Neutrophil (primary cell): ENCODE data around the gene FAM43B.

Experiments
- H3K27ac ChIP-seq: fragments of 200-600 bp; sonication (generic); 2 replicates; pipeline ENCODE4 v1.5.1; 2016; ENCODE audit warnings: mild to moderate bottlenecking, moderate library complexity
- H3K27me3 ChIP-seq: fragments of 200-600 bp; sonication (generic); 2 replicates; pipeline ENCODE4 v1.6.0; 2016; ENCODE audit warnings: mild to moderate bottlenecking
- H3K36me3 ChIP-seq: fragments of 200-600 bp; sonication (generic); 2 replicates; pipeline ENCODE4 v1.5.1; 2017
- H3K4me1 ChIP-seq, 2 experiments: fragments of 200-600 bp in 1 of 2; sonication (generic) in 1 of 2; 1 replicate in 1 of 2; 2 replicates in 1 of 2; pipeline versions ENCODE4 v1.5.1 to v1.6.1; 2013 to 2016; ENCODE audit warnings: low read depth in 1 of 2, low read length in 1 of 2, mild to moderate bottlenecking in 1 of 2, moderate library complexity in 1 of 2; ENCODE audit not compliant: control insufficient read depth in 1 of 2, insufficient read depth in 1 of 2
- H3K4me3 ChIP-seq, 2 experiments: fragments of 200-600 bp in 1 of 2; sonication (generic) in 1 of 2; 1 replicate in 1 of 2; 2 replicates in 1 of 2; pipeline ENCODE4 v1.5.1; 2013 to 2016; ENCODE audit warnings: low read depth in 1 of 2, low read length in 1 of 2, mild to moderate bottlenecking in 1 of 2, moderate library complexity in 1 of 2
- H3K9me3 ChIP-seq: fragments of 200-600 bp; sonication (generic); 2 replicates; pipeline ENCODE4 v1.5.1; 2016
- TF ChIP-seq, protein P1 (sequence below): fragments of 200-600 bp; sonication (generic); IDR thresholded peaks from 2 replicates; pipeline ENCODE4 v1.5.1; 2016; ENCODE audit warnings: antibody characterized with exemption

The FAM43B gene, protein sequence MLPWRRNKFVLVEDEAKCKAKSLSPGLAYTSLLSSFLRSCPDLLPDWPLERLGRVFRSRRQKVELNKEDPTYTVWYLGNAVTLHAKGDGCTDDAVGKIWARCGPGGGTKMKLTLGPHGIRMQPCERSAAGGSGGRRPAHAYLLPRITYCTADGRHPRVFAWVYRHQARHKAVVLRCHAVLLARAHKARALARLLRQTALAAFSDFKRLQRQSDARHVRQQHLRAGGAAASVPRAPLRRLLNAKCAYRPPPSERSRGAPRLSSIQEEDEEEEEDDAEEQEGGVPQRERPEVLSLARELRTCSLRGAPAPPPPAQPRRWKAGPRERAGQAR

DNA sequence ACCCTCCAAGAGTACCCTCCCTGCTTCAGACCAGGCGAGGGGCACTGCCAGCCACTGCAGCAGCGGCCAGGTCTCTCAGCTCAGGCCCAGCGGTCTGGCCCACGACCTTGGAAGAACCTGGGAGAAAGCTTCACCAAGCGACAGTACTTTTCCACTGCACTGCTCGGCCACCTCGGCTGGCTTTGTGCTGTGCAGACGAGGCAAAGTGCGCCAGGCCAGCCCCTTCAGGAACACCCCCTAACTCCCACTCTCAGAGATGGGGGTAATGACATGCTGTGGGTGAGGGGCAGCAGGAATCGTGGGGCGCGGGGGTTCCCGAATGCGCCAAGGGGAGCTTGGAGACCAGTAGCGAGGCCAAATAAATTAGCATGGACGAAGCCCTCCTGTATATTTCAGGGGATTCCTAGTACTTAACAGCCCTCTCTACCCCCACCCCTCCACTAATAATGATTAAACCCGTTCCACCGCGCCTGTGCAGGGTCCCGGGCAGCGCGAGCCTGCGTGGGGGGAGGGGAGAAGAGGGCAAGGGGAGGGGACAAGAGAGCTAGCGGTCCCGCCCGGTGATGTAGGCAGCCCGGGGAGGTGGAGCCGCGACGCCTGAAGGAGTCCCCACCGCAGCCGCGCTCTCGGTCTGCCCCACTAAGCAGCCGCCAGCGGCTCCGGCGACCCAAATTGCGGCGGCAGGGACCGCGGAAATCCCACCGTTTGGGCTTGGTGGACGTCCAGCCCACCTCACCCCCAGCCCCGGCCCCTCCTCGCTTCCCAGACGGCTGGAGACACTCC, at the start of gene FAM43B:
TSS of gene FAM43B (plus strand) at position 629 of the 783 bp plus-strand sequence. CDS start 401 bp downstream, outside the sequence.
- peaks cover 99% of the 10 kb centered on the region for H3K27me3 ChIP-seq
- H3K4me1 ChIP-seq: no peaks in the 10 kb centered on the region
- TF ChIP-seq, protein P1, sequence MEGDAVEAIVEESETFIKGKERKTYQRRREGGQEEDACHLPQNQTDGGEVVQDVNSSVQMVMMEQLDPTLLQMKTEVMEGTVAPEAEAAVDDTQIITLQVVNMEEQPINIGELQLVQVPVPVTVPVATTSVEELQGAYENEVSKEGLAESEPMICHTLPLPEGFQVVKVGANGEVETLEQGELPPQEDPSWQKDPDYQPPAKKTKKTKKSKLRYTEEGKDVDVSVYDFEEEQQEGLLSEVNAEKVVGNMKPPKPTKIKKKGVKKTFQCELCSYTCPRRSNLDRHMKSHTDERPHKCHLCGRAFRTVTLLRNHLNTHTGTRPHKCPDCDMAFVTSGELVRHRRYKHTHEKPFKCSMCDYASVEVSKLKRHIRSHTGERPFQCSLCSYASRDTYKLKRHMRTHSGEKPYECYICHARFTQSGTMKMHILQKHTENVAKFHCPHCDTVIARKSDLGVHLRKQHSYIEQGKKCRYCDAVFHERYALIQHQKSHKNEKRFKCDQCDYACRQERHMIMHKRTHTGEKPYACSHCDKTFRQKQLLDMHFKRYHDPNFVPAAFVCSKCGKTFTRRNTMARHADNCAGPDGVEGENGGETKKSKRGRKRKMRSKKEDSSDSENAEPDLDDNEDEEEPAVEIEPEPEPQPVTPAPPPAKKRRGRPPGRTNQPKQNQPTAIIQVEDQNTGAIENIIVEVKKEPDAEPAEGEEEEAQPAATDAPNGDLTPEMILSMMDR: no peak
- H3K36me3 ChIP-seq: no peaks in the 10 kb centered on the region
- H3K4me3 ChIP-seq: no peak within 1 kb of the TSS
- no peak within 1 kb of the TSS for H3K27ac ChIP-seq
- no peaks in the 10 kb centered on the region for H3K9me3 ChIP-seq

DNA sequence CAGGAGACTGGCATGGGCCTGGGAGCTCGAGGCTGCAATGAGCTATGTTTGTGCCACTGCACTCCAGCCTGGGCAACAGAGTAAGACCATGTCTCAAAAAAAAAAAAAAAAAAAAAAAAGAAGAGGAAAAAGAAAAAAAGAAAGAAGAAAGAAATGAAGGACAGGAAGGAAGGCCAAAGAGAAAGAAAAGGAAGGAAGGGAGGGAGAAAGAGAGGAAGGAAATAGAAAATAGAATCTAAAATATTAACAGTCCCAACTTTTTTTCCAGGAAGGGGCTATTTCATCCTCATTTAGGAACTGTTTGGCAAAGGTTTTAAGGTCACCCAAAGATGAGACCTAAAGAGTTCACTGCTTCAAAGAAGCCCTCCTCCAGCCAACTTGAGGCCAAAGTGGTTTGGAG, 46.9 kb upstream of the FAM43B start:
- Histone ChIP-seq H3K27ac (no peak overlapping the region), H3K9me3 (no peaks in the 10 kb centered on the region), H3K4me1 (peaks cover 12 to 15% of the 10 kb centered on the region in 2 experiments), H3K36me3 (peaks cover 37% of the 10 kb centered on the region), H3K27me3 (peaks cover 20% of the 10 kb centered on the region), H3K4me3 (no peak overlapping the region)
- TF ChIP-seq, protein P1: no peak

DNA sequence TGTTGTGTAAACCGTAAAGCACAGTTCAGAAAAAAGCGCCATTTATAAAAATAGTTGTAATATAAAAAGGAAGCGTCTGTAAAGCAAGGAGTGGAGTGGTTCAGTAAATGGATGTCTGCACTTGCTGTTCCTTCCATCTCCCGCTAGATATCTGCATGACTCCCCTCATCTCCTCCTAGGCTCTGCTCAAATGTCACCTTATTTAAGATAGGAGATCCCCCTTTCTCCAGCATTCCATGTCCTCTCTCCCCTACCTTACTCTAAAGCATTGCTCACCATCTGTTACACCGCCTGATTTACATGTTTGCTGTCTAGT, 45.2 kb upstream of the FAM43B start:
- TF ChIP-seq, protein P1: no peak
- H3K4me3 ChIP-seq: peak overlapping the region; percentile 70 to 86
- peaks cover 20% of the 10 kb centered on the region for H3K36me3 ChIP-seq
- H3K9me3 ChIP-seq: no peaks in the 10 kb centered on the region
- peak overlapping the region; percentile 77 for H3K27ac ChIP-seq
- peaks cover 37% of the 10 kb centered on the region for H3K27me3 ChIP-seq
- peaks cover 12 to 15% of the 10 kb centered on the region in 2 experiments for H3K4me1 ChIP-seq

DNA sequence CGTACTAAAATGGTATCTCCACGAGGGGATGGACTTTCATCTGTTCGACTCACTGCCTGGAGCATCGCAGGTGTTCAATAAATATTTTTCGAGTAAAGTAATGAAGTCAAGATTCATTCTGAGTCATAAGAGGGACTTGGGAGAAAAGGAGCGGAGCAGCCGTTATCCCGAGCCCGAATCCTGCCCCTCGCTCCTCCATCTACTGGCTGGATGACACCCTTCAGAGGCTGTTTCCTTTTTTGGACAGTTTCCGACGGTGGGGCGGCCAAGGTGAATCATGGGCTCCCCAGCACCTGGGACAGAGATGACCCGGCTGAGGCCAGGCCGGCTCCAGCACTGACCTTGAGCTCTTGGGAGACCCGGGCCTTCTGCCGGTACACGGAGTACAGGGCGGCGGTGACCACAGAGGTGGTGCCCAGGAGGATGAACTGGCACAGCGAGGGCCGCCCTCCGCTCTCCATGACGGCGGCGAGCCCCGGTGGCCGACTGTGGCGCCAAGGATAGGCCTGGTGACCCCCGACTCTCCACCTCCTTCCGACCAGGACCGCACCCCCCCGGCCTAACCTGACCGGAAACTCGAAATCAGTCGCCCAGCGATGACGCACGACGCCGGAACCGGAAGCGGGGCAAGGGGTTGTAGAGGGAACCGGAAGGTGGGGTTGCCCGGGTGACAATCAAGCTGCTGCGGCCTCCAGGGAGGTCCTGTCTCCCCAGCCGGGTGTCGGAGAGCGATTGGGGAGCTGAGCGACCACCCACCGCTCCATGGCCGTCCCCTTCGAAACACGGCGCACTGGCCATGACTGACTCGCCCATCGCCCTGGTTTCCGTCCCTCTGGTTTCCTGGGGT, 44.6 kb upstream of the FAM43B start, which contains the start of gene MUL1:
TSS of gene MUL1 (minus strand) at position 588 of the 847 bp plus-strand sequence. CDS start at position 461, 127 bp downstream.
- peak within 1 kb of the TSS; percentile 70 to 86 for H3K4me3 ChIP-seq
- no peaks in the 10 kb centered on the region for H3K9me3 ChIP-seq
- H3K27ac ChIP-seq: peak within 1 kb of the TSS; percentile 77
- H3K27me3 ChIP-seq: peaks cover 43% of the 10 kb centered on the region
- H3K4me1 ChIP-seq: peaks cover 12 to 15% of the 10 kb centered on the region in 2 experiments
- H3K36me3 ChIP-seq: peaks cover 14% of the 10 kb centered on the region
- TF ChIP-seq, protein P1: no peak

DNA sequence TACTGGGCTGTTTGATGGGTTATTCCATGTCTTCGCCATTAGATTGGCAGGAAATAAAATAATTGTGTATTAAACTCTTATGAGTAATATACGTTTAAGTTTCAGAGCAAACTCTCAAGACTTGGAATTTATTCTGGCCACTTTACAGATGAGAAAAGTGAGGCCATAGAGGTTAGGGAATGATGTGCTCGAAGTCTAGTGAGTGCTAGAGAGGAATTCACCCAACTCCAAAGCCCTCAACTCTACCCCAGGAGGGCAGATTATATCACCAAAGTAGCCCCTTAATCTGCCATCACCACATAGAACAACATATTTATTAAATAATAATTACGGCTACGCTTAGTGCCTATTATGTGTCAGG, 44.0 kb upstream of the FAM43B start:
- Histone ChIP-seq H3K36me3 (peaks cover 10% of the 10 kb centered on the region), H3K27ac (peak overlapping the region; percentile 77), H3K9me3 (no peaks in the 10 kb centered on the region), H3K27me3 (peaks cover 49% of the 10 kb centered on the region), H3K4me1 (peaks cover 12 to 15% of the 10 kb centered on the region in 2 experiments), H3K4me3 (peak overlapping the region; percentile 70 to 86)
- TF ChIP-seq, protein P1: no peak
